Activated T-cell treated with anti-CD3 and anti-CD28 coated beads, Interleukin-2, amount 50 U/mL, for 72 hours (primary cell): Measurements from ENCODE around the gene MESD. TPM values are rescaled to one million over a fixed set of nuclear protein-coding genes. Genes with fewer than 3 reads are reported as not detected.

Experiments used
- ATAC-seq, 2 donors: fragments of 150-1000 bp; cut with Tn5 transposase; replicated peaks in 1 of 2; 2 replicates each; pipeline ENCODE4 v1.10.0; 2021; ENCODE audit warnings: moderate library complexity in 2 of 2, mild to moderate bottlenecking in 1 of 2
- DNase-seq, 2 donors: peaks; one replicate each; pipeline ENCODE4 v3.0.0; 2021 to 2022; ENCODE audit warnings: mixed read lengths in 1 of 2
- H3K27ac Mint-ChIP-seq: one replicate; pipeline ENCODE4 v1.8.0; 2022; ENCODE audit warnings: mild to moderate bottlenecking, moderate library complexity, mixed read lengths
- H3K27me3 Mint-ChIP-seq: one replicate; pipeline ENCODE4 v1.8.0; 2022; ENCODE audit warnings: low read depth, mixed read lengths
- H3K36me3 Mint-ChIP-seq, 2 donors: one replicate each; pipeline ENCODE4 v1.8.0; 2022; ENCODE audit warnings: mixed read lengths in 2 of 2, mild to moderate bottlenecking in 1 of 2; ENCODE audit not compliant: insufficient read depth in 2 of 2
- H3K4me1 Mint-ChIP-seq: one replicate; pipeline ENCODE4 v1.8.0; 2022; ENCODE audit warnings: low read depth, mixed read lengths
- H3K4me3 Mint-ChIP-seq, 2 donors: one replicate each; pipeline ENCODE4 v1.8.0; 2022; ENCODE audit warnings: mild to moderate bottlenecking in 2 of 2, mixed read lengths in 2 of 2, moderate library complexity in 2 of 2
- H3K9me3 Mint-ChIP-seq, 2 donors: one replicate each; pipeline ENCODE4 v1.8.0; 2022; ENCODE audit warnings: mixed read lengths in 2 of 2
- total RNA-seq, 2 donors: library from RNA; stranded (reverse); gene quantifications; one replicate each; pipeline ENCODE4 v1.2.3, GENCODE V29; 2022

Gene MESD
- total RNA-seq, 2 donors from 2014 or later, result 19.6 to 23.8 TPM

GRCh38 chr15:80931191-80931590 is 58.4 kb downstream of the MESD start:
- no peaks in the 10 kb centered on the region for H3K27me3 Mint-ChIP-seq
- no peaks in the 10 kb centered on the region for H3K9me3 Mint-ChIP-seq
- H3K4me3 Mint-ChIP-seq, result no peak overlapping the region
- ATAC-seq, result no peak
- no peak overlapping the region for H3K27ac Mint-ChIP-seq
- H3K4me1 Mint-ChIP-seq, result peaks cover 5% of the 10 kb centered on the region
- DNase-seq, result no peak
- no peaks in the 10 kb centered on the region for H3K36me3 Mint-ChIP-seq

- H3K9me3 Mint-ChIP-seq, result no peaks in the 10 kb centered on the region
- no peak overlapping the region for H3K4me3 Mint-ChIP-seq
- H3K4me1 Mint-ChIP-seq, result peaks cover 4% of the 10 kb centered on the region
- H3K27ac Mint-ChIP-seq, result no peak overlapping the region
- DNase-seq (no peak), ATAC-seq (no peak)
- H3K27me3 Mint-ChIP-seq, result no peaks in the 10 kb centered on the region
- H3K36me3 Mint-ChIP-seq, result no peaks in the 10 kb centered on the region
These were observed 59.9 kb downstream of the MESD start for GRCh38 chr15:80929689-80930088.

GRCh38 chr15:80929225-80929624 is 60.4 kb downstream of the MESD start:
- ATAC-seq (no peak), DNase-seq (no peak)
- H3K27me3 Mint-ChIP-seq, result no peaks in the 10 kb centered on the region
- no peak overlapping the region for H3K27ac Mint-ChIP-seq
- no peak overlapping the region for H3K4me3 Mint-ChIP-seq
- H3K36me3 Mint-ChIP-seq, result no peaks in the 10 kb centered on the region
- H3K4me1 Mint-ChIP-seq, result peaks cover 5% of the 10 kb centered on the region
- H3K9me3 Mint-ChIP-seq, result no peaks in the 10 kb centered on the region

- H3K36me3 Mint-ChIP-seq, result no peaks in the 10 kb centered on the region
- H3K9me3 Mint-ChIP-seq, result no peaks in the 10 kb centered on the region
- no peaks in the 10 kb centered on the region for H3K27me3 Mint-ChIP-seq
- no peak overlapping the region for H3K27ac Mint-ChIP-seq
- peaks cover 11% of the 10 kb centered on the region for H3K4me1 Mint-ChIP-seq
- ATAC-seq (no peak), DNase-seq (no peak)
- H3K4me3 Mint-ChIP-seq, result no peak overlapping the region
These were observed 63.5 kb downstream of the MESD start for GRCh38 chr15:80926126-80926525.

- H3K4me1 Mint-ChIP-seq, result peaks cover 15% of the 10 kb centered on the region
- ATAC-seq, result no peak
- no peak overlapping the region for H3K27ac Mint-ChIP-seq
- H3K36me3 Mint-ChIP-seq, result no peaks in the 10 kb centered on the region
- H3K27me3 Mint-ChIP-seq, result no peaks in the 10 kb centered on the region
- H3K9me3 Mint-ChIP-seq, result no peaks in the 10 kb centered on the region
- H3K4me3 Mint-ChIP-seq, result no peak overlapping the region
- DNase-seq, result no peak
These were observed 64.0 kb downstream of the MESD start for GRCh38 chr15:80925597-80926059.

- H3K27ac Mint-ChIP-seq, result no peak overlapping the region
- no peaks in the 10 kb centered on the region for H3K27me3 Mint-ChIP-seq
- no peak overlapping the region for H3K4me3 Mint-ChIP-seq
- H3K4me1 Mint-ChIP-seq, result peaks cover 23% of the 10 kb centered on the region
- ATAC-seq (no peak), DNase-seq (no peak)
- no peaks in the 10 kb centered on the region for H3K36me3 Mint-ChIP-seq
- H3K9me3 Mint-ChIP-seq, result no peaks in the 10 kb centered on the region
These were observed 65.3 kb downstream of the MESD start for GRCh38 chr15:80924278-80924677.

- H3K4me1 Mint-ChIP-seq, result peaks cover 23% of the 10 kb centered on the region
- H3K9me3 Mint-ChIP-seq, result no peaks in the 10 kb centered on the region
- H3K36me3 Mint-ChIP-seq, result no peaks in the 10 kb centered on the region
- ATAC-seq (peak; percentile 48 to 61), DNase-seq (no peak)
- H3K27me3 Mint-ChIP-seq, result no peaks in the 10 kb centered on the region
- no peak overlapping the region for H3K4me3 Mint-ChIP-seq
- H3K27ac Mint-ChIP-seq, result no peak overlapping the region
These were observed 66.0 kb downstream of the MESD start for GRCh38 chr15:80923668-80924067.

GRCh38 chr15:80921736-80922410 is 67.7 kb downstream of the MESD start:
- H3K4me1 Mint-ChIP-seq, result peaks cover 23% of the 10 kb centered on the region
- H3K36me3 Mint-ChIP-seq, result no peaks in the 10 kb centered on the region
- no peak overlapping the region for H3K4me3 Mint-ChIP-seq
- no peak for ATAC-seq
- no peaks in the 10 kb centered on the region for H3K9me3 Mint-ChIP-seq
- no peaks in the 10 kb centered on the region for H3K27me3 Mint-ChIP-seq
- no peak for DNase-seq
- no peak overlapping the region for H3K27ac Mint-ChIP-seq

GRCh38 chr15:80920271-80920699 is 69.3 kb downstream of the MESD start:
- Mint-ChIP-seq H3K9me3 (no peaks in the 10 kb centered on the region), H3K4me1 (peaks cover 23% of the 10 kb centered on the region), H3K36me3 (no peaks in the 10 kb centered on the region), H3K4me3 (peak overlapping the region; percentile 7 to 12), H3K27ac (no peak overlapping the region), H3K27me3 (no peaks in the 10 kb centered on the region)
- ATAC-seq, result peak; percentile 89 to 90
- DNase-seq, result peak; percentile 30 to 31

GRCh38 chr15:80918196-80918783 is 71.3 kb downstream of the MESD start:
- no peak overlapping the region for H3K27ac Mint-ChIP-seq
- no peak overlapping the region for H3K4me3 Mint-ChIP-seq
- H3K36me3 Mint-ChIP-seq, result no peaks in the 10 kb centered on the region
- peaks cover 12% of the 10 kb centered on the region for H3K4me1 Mint-ChIP-seq
- no peak for DNase-seq
- no peaks in the 10 kb centered on the region for H3K27me3 Mint-ChIP-seq
- ATAC-seq, result no peak
- H3K9me3 Mint-ChIP-seq, result no peaks in the 10 kb centered on the region

- H3K27ac Mint-ChIP-seq, result no peak overlapping the region
- no peaks in the 10 kb centered on the region for H3K27me3 Mint-ChIP-seq
- no peak overlapping the region for H3K4me3 Mint-ChIP-seq
- H3K36me3 Mint-ChIP-seq, result no peaks in the 10 kb centered on the region
- H3K4me1 Mint-ChIP-seq, result peaks cover 12% of the 10 kb centered on the region
- H3K9me3 Mint-ChIP-seq, result no peaks in the 10 kb centered on the region
- no peak for ATAC-seq
- DNase-seq, result no peak
These were observed 73.6 kb downstream of the MESD start for GRCh38 chr15:80916056-80916455.

GRCh38 chr15:80915472-80915871 is 74.1 kb downstream of the MESD start:
- no peak overlapping the region for H3K4me3 Mint-ChIP-seq
- no peaks in the 10 kb centered on the region for H3K9me3 Mint-ChIP-seq

GRCh38 chr15:80913541-80913940 is 76.1 kb downstream of the MESD start:
- Mint-ChIP-seq H3K27me3 (no peaks in the 10 kb centered on the region), H3K27ac (no peak overlapping the region), H3K4me1 (no peaks in the 10 kb centered on the region), H3K4me3 (no peak overlapping the region), H3K9me3 (no peaks in the 10 kb centered on the region), H3K36me3 (no peaks in the 10 kb centered on the region)
- ATAC-seq, result no peak
- DNase-seq, result no peak

More at GRCh38 chr15:80915472-80915871, 74.1 kb downstream of the MESD start:
- Mint-ChIP-seq H3K4me1 (peaks cover 6% of the 10 kb centered on the region), H3K36me3 (no peaks in the 10 kb centered on the region), H3K27ac (no peak overlapping the region), H3K27me3 (no peaks in the 10 kb centered on the region)
- DNase-seq, result no peak
- ATAC-seq, result no peak

- ATAC-seq (no peak), DNase-seq (no peak)
- Mint-ChIP-seq H3K27me3 (no peaks in the 10 kb centered on the region), H3K27ac (no peak overlapping the region), H3K9me3 (no peaks in the 10 kb centered on the region), H3K36me3 (no peaks in the 10 kb centered on the region), H3K4me3 (no peak overlapping the region), H3K4me1 (no peaks in the 10 kb centered on the region)
These were observed 76.9 kb downstream of the MESD start for GRCh38 chr15:80912673-80913072.
